Raji (cell line): Measurements from ENCODE around the gene AKR1B15.

Experiments used
- POLR2A ChIP-seq: IDR thresholded peaks from 2 replicates; pipeline ENCODE4 v1.6.1; 2011; ENCODE audit warnings: low read depth, low read length, control low read depth; ENCODE audit not compliant: insufficient read depth

AKR1B15 gene

DNA sequence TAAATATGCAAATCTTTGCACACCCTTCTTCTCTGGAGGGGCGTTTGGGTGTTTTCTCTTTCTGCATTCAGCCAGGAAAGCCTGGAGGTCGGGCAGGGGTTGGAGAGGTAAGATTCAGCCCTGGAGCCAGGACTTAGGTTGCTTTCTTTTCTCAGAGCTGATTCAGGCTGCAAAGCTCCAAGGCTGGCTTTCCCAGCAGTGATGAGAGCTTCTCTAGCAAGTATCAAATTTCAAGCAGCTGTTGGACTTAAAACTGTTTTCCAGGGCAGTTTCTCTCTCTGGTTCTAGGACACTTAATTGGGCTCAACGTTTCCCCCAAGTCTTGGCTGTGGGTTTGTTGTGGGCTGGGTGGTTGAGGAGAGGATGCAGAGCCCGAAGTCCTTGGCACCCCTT, 20.9 kb upstream of the AKR1B15 start:
- TF ChIP-seq POLR2A: no peak

DNA sequence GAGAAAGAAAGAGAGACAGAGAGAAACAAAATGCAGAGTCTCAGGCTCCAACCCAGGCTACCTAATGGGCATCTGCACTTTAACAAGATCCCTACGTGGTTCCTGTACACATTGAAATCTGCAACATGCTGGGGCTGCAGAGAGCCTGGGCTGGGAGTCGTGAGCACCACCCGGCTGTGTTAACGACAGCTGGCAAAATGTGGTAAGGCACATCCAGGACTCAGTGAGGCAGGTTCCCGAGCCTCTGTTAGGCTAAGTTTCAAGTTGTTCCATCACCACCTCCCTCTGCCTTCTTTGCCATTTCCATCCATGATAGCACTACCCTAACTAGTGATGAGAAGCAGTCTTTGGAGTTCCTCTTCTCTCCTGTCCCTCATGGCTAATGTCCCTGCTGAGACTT, 20.2 kb upstream of the AKR1B15 start:
- TF ChIP-seq POLR2A: no peak

DNA sequence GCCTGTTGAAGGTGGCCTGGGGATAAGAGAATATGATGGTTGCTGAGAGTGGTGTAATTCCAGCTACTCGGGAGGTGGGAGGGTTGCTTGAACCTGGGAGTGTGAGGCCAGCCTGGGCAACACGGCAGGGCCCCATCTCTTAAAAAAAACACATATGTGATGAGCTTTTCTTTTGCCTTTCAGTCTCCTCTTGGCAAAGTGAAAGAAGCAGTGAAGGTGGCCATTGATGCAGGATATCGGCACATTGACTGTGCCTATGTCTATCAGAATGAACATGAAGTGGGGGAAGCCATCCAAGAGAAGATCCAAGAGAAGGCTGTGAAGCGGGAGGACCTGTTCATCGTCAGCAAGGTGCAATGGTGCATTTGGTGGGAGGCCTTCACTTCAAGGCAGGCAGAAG, 18.4 kb upstream of the AKR1B15 start:
- TF ChIP-seq POLR2A: no peak

DNA sequence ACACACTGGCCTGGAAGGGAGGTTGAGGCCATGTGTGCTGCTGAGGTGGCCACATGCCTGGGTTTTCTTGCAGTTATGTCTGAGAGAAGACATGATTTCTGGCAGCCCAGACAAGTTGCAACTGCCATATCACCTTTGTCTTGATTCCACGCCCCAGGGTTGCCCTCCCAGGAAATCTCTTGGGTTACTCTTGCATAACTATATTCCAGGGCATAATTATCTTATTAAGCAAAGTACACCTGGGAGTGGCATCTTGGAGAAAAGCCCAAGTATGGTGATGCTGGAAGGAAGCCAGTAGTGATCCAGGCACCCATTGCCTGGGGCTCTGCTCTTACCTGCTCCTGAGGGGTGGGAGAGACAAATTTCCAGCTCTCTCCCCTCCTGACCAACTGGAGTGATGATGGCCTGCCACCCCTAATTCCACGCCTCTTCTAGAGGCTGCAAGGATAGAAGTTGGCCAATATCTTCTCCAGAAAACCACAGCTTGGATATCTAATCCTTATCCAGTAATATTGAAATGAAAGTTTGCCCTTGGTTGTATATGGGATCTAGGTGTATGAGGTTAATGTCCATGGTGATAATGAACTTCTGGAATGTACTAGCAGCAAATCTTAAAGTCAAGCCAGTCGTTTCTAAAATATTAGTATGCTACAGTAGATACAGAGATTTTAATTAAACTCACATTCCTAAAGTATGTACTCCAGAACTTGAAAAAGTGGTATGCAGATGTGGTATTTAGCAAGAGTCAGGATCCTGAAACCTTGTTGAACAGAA, 16.5 kb upstream of the AKR1B15 start:
- no peak for TF ChIP-seq POLR2A

DNA sequence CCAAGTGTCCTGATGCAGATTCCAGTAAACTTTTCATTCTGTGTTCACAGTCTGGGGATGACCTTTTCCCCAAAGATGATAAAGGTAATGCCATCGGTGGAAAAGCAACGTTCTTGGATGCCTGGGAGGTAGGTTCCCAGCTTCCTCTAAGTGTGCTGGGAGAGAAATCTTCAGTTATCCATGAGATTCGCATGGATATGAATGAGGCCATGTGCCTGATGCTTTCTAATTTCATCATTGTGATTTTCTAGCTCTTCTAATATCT, 16.0 kb upstream of the AKR1B15 start:
- TF ChIP-seq POLR2A: no peak

DNA sequence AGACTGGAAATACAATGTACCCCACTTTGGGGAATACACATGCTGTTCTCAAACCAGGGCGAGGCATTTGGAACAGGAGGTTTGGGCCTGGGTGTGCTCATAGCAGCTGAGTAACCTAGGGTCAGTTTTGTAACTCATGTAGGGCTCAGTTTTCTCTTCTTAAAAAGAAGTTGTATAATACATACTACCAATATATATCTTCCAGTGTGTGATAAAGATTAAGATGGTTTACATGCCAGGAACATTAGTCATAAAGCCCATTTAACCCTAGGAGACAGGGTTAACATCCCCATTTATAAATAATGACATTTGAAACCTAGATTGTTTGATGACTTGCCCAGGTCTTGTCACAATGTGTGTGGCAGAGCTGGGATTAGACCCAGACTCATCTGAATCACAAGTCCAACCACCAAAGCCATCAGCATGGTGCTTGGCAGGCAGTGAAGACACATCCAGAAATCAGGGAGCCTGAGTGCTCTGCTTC, 15.6 kb upstream of the AKR1B15 start:
- TF ChIP-seq POLR2A: no peak

DNA sequence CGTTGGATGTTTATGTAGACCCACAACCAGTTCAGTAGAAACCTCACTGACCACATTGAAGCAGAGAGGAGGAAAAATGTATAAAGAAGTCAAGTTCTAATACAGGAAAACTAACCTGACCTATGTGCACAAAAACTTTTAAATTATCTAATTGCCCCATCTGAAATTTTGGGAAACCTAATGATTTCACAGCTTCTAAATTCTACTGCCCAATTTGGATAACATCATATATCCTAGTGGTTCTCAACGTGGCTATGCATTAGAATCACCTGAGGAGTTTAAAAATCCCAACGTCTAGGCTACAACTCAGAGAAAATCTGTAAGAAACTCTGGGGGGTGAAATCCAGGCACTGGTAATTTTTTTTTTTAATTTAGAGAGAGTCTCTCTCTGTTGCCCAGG, 14.3 kb upstream of the AKR1B15 start:
- TF ChIP-seq POLR2A: no peak

DNA sequence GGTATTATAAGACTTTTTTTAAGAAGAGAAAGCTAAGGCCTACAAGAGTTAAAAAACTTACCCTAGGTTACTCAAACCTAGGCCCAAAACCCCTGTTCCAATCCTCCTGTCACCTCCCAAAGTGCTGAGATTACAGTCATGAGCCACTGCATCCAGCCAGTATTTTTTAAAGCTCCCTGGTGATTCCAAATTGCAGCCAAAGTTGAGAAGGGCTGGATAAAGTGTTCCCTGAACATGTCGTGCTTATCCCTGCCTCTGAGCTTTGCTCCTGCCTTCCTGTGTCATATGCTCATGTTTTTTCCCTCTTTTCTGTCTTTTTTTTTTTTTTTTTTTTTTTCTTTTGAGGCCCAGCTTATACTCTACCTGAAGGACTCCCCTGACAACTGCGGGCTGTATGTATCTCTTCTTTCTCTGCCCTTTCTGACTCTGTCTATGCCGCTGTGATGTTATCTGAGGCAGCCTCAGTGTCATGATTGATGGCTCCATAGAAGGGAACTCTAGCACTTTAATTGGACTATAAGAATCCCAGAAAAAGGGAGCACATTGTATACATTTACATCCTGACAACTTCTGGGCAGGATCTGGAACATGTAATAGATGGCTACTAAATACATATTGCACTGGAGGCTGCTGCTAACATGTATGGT, 13.5 kb upstream of the AKR1B15 start:
- no peak for TF ChIP-seq POLR2A

DNA sequence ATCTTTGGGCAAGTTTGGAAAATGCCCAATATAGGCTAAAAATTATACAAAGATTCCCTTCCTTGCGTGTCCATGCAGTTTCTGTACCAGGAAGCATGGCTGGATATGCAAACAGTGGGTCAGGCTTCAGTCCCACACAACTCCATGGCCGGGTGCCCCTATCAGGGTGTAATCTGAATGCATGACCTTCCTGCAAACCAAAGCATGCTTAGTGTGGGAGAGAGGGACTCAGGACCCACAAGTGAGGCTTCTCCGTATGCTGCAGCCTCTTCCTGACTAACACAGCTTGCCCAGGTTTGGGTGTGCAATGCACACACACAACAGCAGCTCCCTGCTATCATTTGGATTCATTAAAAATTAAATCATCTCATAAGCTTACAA, 13.0 kb upstream of the AKR1B15 start:
- no peak for TF ChIP-seq POLR2A

DNA sequence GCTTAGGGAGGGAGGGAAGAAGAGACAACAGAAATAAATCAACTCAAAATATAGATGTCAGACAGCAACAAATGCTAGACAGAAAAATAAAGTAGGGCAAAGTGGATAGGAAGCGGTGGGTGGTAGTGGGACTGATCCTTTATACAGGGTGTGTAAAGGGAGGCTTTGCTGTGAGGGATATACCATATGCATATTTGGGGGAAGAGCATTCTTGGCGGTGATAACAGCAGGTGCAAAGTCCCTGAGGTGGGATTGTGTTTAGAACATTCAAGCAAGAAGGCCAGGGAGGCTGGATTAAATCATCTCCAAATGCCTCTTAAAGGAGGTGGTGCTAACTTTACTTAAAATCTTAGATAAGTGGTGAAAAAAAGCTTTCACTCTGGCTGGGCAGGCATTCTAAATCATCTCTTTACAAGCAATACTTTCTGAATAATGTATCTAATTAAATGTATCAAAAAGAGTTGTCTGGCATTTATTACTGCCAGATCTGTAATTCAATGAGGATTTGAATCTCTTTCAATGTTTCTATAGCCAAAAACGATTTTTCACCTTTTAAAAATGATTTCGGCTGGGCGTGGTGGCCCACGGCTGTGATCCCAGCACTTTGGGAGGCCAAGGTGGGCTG, 9.4 kb upstream of the AKR1B15 start:
- no peak for TF ChIP-seq POLR2A

DNA sequence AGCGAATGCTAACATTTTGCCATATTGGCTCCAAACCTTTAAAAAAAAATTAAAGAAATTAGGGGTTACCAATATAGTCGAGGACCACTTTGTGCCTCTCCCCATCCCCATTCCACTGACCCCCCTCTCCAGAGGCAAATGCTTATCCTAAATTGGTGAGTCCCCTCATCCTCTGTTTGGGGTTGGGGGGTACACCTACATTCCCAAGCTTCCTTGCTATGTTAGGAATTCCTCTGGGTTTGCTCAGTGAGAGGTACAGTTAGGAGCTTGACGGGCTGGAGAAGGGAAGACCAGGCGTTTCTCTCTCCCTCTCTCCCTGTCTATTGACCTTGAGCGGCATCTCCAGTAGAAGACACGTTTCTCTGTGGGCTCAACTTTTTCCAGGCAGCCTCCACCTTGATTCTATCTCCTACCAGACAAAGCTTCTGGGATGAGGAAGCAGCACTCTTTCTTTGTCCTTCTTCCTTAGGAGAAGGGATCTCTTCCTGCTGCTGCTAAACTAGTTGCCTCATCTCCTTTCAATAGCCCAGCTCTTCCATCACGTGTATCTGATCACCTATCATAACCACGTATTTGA, 6.6 kb upstream of the AKR1B15 start:
- no peak for TF ChIP-seq POLR2A

DNA sequence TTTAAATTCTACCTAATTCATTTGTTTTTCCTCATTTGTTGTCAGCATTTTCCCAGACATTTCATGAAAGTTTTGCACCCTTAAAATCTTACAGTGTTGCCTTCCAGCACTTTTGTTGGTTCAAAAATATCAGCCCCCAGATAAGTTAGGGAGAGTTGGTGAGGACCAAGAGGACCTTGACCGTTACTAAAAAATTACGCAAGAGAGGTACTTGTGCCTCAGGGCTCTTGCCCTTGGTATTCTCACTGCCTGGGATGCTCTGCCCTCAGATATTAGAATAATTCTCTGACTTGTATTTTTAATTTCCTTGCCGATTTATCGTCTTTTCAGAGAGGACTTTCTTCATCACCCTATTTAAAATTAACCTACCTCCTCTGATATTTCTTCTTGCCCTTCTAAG, 3.5 kb upstream of the AKR1B15 start:
- TF ChIP-seq POLR2A: no peak

DNA sequence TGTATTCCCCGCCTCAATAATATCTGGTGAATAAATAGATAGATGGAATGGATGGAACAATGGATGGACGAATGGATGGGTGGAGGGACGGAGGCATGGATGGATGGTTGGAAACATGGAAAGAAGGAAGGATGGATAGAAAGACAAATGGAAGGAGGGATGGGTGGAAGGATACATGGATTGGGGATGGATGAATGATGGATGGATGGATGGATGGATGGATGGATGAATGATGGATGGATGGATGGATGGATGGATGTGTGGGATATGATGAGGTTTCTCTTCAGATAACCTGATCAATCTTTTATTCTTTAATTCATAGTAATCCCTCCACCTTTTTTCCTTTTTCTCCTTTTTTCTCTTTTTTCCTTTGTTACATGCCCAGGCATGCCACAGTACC, 3.0 kb upstream of the AKR1B15 start:
- TF ChIP-seq POLR2A: no peak

DNA sequence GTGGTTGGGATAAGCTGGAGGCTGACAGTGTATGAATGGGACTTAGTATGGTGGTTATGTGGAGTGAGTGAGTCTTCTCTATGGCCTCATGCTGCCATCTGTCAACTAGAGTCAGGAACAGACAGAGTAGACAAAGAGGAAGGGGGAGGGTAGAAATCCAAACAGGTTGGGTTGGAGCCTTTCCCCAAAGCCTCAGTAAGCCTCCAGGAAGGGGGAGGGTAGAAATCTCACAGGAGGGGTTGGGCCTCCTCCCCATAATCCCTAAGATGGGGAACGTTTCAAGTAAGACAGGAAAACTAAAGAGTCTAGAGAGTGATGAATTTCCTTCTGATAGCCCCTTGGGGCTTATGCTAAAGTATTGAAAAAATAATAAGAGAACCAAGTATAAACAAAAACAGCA, 2.0 kb upstream of the AKR1B15 start:
- TF ChIP-seq POLR2A: no peak

DNA sequence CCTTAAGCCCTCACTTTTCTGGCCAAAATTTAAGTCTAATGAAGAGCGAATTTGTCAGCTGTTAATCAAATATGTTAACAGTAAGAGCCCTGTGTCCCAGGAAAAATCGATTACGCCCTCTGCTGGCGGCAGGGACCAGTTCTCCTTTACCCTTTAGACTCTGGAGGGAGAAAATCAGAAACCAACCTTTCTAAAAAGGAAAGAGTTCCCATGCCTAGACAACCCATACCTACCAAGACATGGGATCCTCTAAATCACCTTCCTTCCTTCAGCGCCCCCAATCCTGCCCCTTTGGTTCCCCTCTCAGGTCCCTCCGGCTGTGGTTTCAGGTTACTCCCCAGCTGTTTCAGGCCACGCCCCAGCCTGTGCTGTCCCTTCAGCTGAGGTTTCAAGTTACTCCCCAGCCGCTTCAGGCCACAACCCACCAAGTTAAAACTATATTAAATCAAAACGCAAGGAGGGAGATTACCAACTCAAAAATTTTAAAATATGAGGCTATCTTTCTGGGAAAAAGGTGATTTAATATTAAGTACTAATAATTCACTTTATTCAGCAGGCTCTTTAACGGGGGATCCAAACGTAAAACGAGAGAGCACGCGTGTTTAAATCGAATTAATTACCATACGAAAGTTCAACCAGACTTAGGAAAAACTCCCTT, 1.4 kb upstream of the AKR1B15 start:
- no peak for TF ChIP-seq POLR2A

DNA sequence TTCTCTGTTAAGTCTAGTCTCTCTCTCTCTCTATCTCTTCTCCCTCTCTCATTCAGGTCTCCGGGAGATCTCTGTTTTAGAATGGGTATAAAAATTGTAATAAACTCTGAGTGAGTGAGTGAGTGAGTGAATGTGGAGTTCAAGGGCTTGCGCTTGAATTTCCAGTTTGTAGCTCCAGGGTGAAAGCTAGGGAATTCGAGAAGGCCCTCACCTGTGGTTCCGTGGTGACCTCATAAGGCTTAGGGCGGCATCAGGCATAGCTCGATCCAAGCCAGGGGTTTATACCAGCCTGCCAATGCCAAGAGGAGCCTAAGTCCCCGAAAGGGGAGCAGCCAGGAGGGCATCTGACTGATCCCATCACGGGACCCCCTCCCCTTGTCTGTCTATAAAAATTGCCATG, 456 bp downstream of the AKR1B15 start:
- no peak for TF ChIP-seq POLR2A
